ENCODE measurements around the gene C1orf167.

DNA sequence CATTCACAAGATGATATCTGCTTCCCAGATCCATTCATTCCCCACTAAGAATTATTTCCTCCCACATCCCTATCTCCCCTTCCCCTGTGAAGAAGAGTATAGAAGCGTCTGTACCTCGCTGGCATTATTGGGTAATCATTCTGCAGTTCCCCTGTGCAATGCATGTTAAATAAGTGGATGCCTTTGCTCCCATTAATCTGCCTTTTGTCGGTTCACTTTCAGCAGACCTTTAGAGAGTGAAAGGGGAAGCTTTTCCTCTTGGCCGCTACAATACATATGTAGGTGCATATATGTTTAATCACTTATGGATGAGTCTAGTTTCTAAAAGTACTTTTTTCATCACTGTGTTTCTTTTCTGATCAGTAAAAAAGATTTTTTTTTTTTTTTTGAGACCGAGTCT, 51.0 kb downstream of the C1orf167 start:
- TF ChIP-seq, protein P1, sequence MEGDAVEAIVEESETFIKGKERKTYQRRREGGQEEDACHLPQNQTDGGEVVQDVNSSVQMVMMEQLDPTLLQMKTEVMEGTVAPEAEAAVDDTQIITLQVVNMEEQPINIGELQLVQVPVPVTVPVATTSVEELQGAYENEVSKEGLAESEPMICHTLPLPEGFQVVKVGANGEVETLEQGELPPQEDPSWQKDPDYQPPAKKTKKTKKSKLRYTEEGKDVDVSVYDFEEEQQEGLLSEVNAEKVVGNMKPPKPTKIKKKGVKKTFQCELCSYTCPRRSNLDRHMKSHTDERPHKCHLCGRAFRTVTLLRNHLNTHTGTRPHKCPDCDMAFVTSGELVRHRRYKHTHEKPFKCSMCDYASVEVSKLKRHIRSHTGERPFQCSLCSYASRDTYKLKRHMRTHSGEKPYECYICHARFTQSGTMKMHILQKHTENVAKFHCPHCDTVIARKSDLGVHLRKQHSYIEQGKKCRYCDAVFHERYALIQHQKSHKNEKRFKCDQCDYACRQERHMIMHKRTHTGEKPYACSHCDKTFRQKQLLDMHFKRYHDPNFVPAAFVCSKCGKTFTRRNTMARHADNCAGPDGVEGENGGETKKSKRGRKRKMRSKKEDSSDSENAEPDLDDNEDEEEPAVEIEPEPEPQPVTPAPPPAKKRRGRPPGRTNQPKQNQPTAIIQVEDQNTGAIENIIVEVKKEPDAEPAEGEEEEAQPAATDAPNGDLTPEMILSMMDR (IDR thresholded peaks at IDR 0.05): no peak
- TF ChIP-seq EZH2 (IDR thresholded peaks at IDR 0.05; ENCODE audit: borderline replicate concordance, insufficient read depth, low read depth, low read length, poor library complexity, severe bottlenecking): no peak
